NCI-H187 (cell line): Measurements from ENCODE around the gene AIRE.
"Not testable (repeated sequence)": the region's sequence is repeated elsewhere in the genome, so short reads cannot be mapped to it uniquely, and the experiment has no call there.

Experiments
- DNase-seq, 2 experiments: peaks; one replicate each; lab custom pipeline; 2025; lab: John Stamatoyannopoulos, UW

The AIRE gene

DNA sequence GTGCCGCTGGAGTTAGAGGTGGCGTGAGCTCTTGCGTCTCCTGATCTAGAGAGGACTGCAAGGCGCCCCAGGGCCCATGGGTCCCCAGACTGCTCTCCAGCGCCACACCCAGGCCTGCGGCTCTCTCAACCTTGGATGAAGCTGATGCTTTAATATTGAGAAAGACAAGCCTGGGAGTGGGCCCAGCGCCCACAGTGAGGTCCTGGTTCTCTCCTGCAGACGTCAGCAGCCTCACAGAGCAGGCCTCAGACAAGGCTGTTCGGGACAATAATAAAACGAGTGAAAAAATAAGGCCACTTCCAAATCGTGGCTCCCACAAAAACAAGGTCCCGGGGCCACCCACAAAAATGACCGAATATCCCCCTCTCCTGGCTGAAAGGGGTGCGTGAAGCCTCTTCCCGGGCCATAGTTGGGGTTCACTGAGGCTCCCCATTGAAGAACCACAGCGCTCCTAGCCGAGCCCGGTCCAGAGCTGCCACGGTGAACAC is 18.0 kb upstream of the AIRE start:
- DNase-seq = no peak

GRCh38 chr21:44269090-44269489 is 16.6 kb upstream of the AIRE start:
- no peak for DNase-seq

- DNase-seq = no peak
These were observed 14.0 kb upstream of the AIRE start for GRCh38 chr21:44271558-44272283.

DNA sequence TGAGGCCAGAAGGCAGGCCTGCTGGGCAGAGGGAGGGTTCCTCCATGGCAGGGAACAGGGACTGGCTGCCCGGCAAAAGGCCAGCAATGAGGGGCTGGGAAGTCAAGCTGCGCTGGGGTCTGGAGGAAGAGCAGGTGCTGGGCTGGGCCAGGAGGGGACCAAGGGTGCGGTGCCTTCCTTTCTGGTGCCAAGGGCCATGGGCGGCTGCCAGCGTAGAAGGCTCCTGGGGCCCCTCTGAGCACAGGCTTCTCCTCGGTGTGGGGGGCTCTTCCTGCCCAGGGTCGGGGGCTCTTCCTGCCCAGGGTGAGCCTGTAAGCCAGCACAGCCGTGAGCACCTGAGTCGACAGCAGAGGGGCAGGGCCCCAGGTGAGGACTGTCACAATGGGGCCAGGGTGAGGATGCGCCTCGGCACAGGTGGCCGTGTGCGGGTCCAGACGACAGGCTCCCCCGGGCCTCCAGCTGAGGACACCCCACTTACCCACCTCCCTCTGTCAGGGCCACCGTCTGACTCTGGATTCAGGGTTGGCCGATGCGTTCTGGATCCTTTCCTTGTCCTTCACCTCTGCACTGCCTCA is 13.3 kb upstream of the AIRE start:
- DNase-seq = no peak

DNA sequence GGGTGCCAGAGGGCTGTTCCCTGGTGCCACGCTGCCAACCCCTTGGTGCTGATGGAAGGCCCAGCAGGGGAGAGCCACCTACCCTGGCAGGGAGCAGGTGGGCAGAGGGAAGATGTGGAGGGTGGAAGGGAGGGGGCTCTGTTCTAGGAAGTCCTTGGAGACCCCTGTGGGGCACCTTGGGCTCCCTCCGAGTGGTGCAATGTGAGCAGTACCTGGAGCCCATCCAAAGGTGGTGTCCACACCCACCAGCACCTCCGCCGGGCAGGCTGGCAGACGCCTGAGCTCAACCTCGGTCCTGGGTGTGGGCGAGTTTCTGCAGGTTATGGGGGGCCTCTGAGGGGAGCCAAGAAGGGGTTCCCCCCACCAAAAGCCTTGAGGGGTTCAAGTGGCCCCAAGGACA is 12.6 kb upstream of the AIRE start:
- DNase-seq = no peak

- DNase-seq = no peak
These were observed 10.6 kb upstream of the AIRE start for GRCh38 chr21:44275041-44275440.

DNA sequence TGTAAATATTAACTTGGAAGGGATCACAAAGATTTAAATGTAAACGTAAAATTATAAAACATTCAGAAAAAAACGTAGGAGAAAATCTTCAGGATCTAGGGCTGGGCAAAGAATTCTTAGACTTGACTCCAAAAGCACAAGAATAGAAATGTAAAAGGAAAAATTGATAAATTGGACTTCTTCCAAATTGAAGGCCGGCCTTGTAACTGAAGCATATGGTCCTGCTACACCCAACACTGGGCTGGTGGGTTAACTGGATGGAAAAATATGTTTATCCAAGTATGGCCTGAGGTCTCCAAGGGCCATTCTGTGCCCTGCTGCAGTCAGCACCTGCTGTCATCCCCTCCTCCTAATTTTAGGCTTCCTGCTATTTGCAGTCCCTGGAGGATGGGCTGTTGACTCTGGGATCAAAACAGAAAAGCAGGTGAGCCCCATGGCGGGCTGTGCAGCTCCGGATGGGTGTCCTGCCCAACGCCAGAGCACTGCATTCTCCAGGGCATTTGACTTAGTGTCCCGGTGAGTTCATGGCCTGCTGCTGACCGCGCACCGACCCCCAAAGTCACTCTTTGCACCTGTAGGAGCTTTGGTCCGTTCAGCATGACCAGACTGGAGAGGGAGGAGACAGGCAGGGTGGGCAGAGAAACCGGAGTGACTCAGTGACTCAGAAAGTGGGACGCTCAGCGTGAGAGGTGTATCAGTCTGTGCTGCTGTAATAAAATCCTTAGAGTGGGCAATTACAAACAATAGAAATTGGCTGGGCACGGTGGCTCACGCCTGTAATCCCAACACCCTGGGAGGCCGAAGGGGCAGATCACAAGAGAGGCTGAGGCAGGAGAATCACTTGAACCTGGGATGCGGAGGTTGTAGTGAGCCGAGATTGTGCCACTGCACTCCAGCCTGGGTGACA is 6.1 kb upstream of the AIRE start:
- no peak for DNase-seq

DNA sequence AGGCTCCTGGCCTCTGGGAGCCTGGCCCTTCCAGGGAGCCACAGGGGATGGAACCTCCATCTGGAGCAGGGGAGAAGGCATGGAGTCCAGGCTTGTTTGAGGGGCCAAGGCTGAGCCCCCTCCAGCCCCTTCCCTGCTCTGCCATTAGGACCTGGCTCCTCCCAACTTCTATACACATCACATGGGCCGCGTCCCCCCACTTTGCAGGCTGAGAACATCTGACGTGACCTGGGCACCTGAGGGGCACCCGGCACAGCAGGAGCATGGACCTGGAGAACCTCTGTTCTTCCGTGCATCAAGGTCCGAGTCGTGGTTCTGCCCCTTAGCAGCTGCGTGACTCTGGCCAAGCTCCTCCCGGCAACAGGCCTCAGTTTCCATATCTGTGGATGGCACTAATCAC is 3.9 kb upstream of the AIRE start:
- no peak for DNase-seq

GRCh38 chr21:44282370-44282769 is 3.3 kb upstream of the AIRE start:
- no peak for DNase-seq

DNA sequence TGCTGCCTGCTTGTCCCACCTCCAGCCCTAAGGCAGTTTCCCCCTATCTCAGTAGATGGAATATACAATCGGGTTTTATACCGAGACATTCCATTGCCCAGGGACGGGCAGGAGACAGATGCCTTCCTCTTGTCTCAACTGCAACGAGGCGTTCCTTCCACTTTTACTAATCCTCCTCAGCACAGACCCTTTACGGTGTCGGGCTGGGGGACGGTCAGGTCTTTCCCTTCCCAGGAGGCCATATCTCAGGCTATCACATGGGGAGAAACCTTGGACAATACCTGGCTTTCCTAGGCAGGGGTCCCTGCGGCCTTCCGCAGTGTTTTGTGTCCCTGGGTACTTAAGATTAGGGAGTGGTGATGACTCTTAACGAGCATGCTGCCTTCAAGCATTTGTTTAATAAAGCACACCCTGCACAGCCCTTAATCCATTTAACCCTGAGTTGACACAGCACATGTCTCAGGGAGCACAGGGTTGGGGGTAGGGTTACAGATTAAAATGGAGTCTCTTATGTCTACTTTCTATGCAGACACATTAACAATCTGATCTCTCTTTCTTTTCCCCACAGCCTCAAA is 2.4 kb upstream of the AIRE start:
- not testable (repeated sequence) for DNase-seq

DNA sequence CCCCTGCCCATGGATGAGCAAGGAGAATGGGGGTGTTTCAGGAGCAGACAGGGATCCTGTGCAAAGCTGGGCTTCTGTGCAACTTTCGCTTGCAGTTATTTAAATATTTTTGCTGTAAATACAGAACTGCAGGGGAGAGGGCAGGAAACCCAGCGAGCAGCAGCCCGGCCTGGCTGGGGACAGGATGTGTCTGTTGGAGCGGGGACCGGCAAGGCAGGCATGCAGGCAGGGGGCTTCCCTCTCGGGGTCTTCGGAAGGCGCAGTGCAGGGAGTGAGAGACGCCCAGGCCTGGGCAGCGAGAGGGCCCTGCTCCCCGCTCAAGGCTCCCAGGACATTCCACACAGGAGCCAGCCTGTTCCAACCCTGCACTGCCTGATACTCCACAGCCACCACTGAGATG is 1.7 kb upstream of the AIRE start:
- DNase-seq = no peak

- no peak for DNase-seq
These were observed 525 bp downstream of the AIRE start for GRCh38 chr21:44286086-44286715.

DNA sequence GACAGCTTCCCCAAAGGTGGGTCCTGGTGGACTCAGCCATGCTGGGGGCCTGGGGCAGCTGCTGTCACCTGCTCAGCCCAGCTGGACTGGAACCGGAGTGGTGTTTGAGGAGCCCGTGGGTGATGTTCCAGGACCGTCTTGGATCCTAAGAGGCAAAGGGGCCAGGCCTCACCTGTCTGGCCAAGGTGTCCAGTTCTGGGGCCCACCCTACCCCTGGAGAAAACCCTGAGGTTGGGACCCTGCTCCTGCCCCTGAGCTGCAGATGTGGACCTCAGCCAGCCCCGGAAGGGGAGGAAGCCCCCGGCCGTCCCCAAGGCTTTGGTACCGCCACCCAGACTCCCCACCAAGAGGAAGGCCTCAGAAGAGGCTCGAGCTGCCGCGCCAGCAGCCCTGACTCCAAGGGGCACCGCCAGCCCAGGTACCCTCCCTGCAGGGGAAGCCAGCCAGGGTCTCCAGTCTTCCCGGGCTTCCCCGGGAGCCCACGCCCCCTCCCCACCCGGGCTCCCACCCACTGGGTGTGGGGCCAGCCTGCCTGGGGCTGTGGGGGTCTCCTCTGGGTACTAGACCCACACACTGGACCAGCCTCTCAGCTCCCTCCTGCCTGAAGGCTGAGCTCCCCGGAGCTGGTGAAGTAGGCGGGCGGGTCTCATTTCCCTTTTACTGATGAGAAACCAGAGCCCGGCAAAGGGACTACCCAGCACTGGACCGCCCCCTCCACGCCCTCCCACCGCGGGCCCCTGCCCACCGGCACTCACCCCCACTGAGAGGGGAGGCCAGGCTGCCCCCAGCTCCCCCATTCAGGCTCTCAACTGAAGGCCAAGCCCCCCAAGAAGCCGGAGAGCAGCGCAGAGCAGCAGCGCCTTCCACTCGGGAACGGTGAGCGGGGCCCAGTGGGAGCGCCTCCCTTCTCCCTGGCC is 1.3 kb downstream of the AIRE start:
- no peak for DNase-seq

GRCh38 chr21:44288251-44289110 is 2.8 kb downstream of the AIRE start:
- DNase-seq = no peak

- DNase-seq = no peak
These were observed 3.8 kb downstream of the AIRE start for GRCh38 chr21:44289381-44290010.

- DNase-seq = no peak
These were observed 4.8 kb downstream of the AIRE start for GRCh38 chr21:44290327-44291077.

DNA sequence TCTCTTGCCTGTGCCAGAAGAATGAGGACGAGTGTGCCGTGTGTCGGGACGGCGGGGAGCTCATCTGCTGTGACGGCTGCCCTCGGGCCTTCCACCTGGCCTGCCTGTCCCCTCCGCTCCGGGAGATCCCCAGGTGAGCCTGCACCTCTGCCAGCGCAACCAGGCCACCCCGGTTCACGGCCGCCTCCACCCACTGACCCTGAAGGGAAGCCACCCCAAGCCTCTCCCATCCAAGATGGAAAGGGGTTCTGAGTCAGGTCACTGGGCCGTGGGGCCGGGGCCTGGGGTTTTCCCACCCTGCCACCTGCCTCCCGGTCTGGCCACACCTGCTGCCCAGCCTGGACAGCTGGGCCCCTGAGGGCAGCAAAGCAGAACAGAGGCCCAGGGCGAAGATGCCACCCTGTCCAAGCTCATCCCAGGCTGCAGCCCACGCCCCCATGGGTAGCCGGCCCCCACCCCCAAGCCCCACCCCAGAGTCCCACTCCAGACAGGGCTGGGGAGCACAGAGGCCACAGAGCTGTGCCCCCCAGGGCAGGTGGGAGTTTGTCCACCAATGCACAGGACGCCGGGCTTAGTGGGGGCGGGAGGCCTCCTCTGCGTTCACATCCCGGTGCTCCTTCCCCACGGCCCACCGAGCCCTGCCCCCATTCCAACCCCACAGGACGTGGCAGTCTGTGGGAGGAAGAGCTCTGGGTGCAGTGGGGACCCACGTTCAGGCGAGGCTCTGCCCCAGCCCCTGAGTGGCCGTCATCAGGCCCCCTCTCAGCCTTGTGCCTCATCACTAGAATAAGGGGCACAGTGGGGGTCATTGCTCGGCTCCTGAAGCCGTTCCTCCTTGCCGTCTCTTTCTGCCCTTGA is 5.6 kb downstream of the AIRE start:
- DNase-seq = no peak
